HG03439 (cell line): ENCODE measurements around the gene TCF4.

Experiments
- ATAC-seq: cut with Tn5 transposase; IDR thresholded peaks from one replicate; pipeline ENCODE4 v1.9.1; 2021; ENCODE audit warnings: mild to moderate bottlenecking, moderate library complexity; ENCODE audit not compliant: unreplicated experiment

TCF4 gene

DNA sequence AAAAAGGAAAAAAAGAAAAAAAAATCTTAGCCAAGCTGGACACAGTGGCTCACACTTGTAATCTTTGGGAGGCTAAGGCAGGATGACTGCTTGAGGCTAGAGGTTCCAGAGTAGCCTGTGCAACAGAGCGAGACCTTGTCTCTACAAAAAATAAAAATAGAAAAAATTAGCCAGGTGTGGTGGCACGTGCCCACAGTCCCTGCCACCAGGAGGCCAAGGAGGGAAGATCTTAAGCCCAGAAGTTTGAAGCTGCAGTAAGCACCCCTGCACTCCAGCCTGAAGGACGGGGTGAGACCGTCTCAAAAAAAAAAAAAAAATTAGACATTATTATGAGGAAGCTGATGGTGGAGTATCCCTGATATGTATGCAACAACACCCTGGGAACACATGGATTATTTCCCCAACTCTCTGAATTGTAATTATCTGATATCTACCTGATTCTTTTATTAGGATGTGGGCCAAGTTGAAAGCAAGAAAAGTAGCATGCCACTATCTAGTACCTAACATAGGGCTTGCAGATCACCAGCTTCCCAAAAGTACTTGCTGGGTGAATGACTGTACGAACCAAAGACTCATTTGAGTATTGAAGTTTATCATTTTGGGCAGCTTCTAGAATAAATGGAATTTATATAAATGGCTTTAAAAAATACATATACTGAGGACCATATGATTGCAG lies 140.9 kb downstream of the TCF4 start:
- ATAC-seq, result no peak

DNA sequence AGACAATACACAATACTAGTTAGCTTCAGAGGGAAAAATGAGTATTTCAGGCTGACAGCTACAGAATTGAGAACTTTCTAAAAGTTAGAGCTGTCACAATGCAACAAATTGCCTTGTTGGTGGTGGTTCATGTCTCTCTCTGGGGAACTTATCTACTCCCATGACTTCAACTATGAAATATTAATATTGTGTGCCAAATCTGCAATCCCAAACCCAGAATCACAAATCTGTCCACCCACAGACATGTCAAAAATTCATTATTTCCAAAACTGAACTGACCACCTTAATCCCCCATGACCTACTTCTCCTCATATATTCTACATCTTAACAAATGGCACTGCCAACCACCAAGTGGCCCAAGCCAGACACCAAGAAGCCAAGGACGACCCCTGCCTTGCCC lies 143.5 kb downstream of the TCF4 start:
- no peak for ATAC-seq

DNA sequence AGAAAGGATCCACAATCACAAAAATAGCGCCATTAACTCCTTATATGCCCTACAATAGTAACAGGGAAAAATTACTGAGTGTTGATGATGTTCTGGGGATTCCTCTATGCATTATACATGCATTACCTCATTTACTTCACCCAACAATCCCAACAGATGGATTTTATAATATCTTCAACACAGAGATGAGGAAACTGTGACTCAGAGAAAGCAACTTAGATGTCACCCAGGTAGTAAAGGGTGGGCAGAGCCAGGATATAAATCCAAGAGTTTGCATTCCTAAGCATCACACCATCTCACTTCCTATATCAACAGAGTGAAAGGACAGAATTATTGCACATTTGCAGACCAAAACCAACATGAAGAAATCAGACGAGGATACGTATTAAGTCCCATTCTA lies 144.2 kb downstream of the TCF4 start:
- no peak for ATAC-seq

DNA sequence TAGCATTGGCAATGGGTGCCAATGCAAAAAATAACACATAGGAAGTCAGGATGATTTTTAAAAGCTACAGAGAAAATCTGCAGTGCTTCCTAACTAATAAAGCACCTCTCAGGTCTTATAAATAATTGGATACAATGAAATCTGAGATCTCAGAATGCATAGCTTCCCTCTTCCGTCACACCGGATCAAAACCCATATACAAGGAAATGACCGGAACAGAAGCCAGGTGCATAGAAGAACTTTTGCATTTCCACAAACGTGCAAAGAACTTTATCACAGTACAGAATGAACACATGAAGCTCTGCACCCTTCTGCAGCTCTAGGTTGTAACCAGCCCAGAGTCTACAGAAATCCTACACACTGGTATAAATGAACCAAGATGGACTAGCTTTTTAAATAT lies 145.4 kb downstream of the TCF4 start:
- ATAC-seq, result no peak

DNA sequence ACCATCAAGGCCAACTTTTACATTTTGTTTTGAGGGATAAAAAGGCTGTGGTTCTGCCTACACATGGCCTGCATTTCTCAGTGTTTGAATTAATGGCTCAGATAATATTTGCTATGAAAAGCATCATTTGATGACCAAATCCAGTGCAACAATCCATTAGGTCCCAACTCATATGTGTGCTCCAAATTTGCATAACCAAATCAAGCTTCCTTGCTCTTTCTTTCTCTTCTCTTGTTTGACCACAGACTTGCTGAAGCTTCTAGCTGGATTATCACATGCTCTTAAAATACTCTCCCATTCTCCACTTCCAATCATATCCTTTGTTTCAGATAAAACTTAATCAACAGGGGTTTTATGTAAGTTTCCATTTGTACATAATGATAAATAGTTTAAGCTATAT lies 147.0 kb downstream of the TCF4 start:
- no peak for ATAC-seq

DNA sequence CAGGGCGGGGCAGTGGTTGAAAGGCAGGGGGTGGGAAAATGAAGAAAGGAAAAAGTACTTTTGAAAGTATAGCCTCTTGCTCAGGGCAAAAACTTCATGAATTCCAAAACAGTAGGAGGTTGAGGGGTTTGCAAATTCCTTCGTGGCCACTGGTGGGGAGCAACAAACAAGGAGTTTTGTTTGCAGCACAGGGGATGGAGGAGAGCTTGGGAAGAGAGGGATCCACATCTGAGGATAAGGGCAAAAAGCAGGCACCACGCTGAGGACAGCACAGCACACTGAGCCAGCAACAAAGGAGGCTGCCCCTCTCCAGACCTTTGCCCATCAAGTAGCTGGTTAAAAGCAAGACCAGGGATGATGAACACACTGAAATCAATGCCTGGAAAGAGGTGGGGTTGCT lies 148.9 kb downstream of the TCF4 start:
- no peak for ATAC-seq

- no peak for ATAC-seq
Measured at GRCh38 chr18:55435592-55435991, 152.4 kb downstream of the TCF4 start.

DNA sequence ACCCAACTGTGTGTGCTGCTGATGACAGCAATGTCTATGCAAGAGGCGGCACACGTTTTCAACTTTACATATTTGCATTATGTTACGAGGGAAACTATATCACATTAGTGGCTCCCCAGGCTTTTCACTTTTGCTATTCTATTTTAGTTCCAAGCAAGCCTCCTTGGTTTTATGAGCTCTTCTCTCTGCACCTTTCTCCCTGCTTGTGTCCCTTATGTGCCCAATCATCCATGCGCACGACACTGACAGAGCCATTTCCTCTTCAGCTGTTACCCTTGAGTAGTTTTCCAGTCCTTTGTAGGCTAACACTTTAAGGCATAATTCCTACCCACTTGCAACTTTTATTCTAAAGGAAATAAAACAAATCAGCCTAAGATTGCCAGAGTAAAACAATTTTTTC lies 154.3 kb downstream of the TCF4 start:
- no peak for ATAC-seq

DNA sequence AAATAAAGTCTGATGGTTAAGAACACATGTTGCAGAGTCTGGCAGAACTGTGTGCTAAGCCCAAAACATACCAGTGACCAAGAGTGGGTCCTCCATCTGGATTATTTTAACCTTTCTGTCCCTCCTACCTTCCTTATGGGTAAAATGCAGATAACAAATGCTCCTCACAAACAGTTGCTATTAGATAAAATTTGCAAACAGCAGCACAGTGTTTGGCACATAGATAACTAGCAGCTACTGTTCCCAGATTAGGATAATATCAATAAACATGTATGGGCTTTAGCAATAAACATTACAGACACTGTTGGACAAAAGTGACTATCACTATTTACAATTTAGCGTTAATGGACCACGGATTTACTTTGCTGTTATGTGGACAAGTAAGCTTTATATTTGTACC lies 154.9 kb downstream of the TCF4 start:
- no peak for ATAC-seq

DNA sequence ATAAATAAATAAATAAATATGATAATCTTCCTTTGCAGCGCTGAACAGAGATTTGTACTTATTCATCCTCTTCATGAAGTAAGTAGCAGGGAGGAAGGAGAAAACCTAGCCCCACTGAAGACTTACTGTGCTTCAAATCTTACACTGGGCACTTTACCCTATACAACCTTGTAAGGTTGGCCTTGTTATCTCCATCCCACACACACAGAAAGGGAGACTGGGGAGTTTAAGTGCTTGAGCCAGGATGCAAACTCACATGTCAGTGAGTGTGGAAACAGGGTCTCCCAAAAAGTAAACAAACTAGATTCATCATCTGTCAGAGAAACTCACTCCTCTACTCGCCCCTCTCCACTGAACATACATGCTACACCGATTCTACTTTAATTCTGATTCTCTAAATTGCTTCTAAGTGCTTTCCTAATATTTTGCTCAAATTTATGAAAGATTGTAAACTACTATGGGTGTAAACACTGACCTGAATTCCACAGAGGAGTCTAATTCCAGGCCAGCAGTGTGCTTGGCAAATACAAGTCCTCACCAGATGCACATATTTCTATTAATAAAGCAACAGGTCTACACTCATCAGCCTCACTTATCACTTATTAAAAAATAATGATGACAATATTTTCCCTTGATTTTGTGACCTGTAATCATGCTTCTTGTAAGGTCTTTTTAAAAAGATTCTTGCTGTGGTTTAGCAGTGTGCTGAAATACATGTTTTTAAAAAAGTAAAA lies 155.5 kb downstream of the TCF4 start:
- ATAC-seq, result no peak

- ATAC-seq, result no peak
Measured at GRCh38 chr18:55430026-55430425, 158.0 kb downstream of the TCF4 start.

DNA sequence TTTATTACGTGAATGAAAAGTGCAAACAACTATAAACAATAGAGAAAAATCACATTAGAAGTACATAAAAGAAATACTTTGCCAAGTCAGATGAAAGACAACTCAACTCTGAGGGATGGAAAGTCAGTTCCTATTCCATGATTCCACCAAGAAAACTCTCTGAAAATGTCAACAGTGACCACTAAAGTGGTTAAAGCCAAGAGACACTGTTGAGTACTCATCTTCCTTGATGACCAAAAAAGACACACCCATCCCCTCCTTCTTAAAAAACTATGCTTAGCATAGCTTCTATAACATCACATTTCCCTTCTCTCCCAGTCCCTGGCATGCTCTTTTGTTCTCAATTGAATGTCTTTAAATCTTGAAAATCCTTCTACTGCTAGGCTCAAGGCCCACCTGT lies 160.0 kb downstream of the TCF4 start:
- no peak for ATAC-seq

GRCh38 chr18:55425698-55426097 lies 162.3 kb downstream of the TCF4 start:
- ATAC-seq, result no peak

- ATAC-seq, result no peak
Measured at GRCh38 chr18:55422456-55423180, 165.4 kb downstream of the TCF4 start.

GRCh38 chr18:55421615-55422419 lies 166.2 kb downstream of the TCF4 start:
- no peak for ATAC-seq

DNA sequence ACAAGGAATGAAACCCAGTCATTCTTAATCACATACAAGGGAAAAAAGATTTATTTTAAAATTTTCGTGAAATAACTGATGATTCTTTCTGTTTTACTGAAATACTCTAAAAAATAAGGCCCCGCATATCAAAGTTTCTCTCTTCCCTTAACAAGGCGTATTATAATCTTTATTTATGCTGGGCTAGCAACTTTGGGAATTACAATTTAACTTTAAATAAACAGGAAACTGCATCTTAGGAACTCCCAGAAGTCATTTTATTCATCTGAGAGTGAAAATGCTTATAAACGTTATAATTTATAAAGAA lies 166.7 kb downstream of the TCF4 start:
- ATAC-seq, result no peak

DNA sequence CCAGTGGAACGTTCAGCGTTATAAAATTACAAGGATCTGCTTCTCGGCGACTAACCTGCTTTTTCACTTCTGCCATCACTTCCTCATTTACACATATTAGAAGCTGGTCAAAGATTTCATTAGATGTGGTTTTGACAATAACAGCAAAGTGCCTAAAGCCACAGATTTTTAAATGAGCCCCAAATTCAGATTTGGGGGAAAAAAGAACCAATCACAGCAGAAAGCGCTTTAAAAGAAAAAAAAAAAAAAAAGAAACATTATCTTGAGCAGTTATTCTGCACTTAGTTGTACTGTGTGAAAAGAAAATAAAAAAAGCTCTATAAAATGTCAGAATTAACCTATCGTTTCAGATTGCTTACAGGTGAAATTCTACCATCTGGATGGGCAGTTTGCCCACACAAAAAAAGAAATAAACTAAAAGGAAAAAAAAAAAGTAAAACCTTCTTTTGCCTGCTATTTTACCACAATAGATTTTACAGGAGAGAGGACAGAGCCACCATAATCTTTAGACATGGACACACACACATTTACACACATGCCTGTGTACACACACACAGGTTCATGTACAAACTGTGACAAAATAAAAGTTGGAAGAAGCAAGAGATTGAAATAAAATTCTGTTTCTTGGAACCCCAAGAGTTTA lies 167.2 kb downstream of the TCF4 start:
- peak; percentile 50 for ATAC-seq

GRCh38 chr18:55419947-55420664 lies 167.9 kb downstream of the TCF4 start:
- no peak for ATAC-seq

- no peak for ATAC-seq
Measured at GRCh38 chr18:55419132-55419946, 168.7 kb downstream of the TCF4 start.
